GM12878 (cell line): Measurements from ENCODE around the gene SLC44A3. TPM values are rescaled to one million over a fixed set of nuclear protein-coding genes. Genes with fewer than 3 reads are reported as not detected.

Experiments
- ATAC-seq: fragments of 200-7000 bp; cut with Tn5 transposase; 3 replicates; pipeline ENCODE4 v1.9.1; 2020; ENCODE audit warnings: mild to moderate bottlenecking, moderate library complexity
- BruUV-seq: library from RNA; stranded (reverse); fragments of 400-500 nt; replicated peaks from 2 replicates; lab custom pipeline; 2021; lab: Mats Ljungman, UMichigan
- CTCF ChIA-PET: fragments of 300-600 bp; sonication (Branson Sonifier 250); formaldehyde crosslinking; extraction: SDS; loops from one replicate; lab custom pipeline; 2021; ENCODE audit warnings: inconsistent platforms; lab: Yijun Ruan, JAX
- POLR2A ChIA-PET: fragments of 350-600 bp; formaldehyde crosslinking; extraction: SDS; loops from one replicate; lab custom pipeline; 2021; ENCODE audit warnings: inconsistent platforms; lab: Charles Lee
- RAD21 ChIA-PET: fragments of 300-600 bp; sonication (Branson Sonifier 250); formaldehyde crosslinking; loops from one replicate; lab custom pipeline; 2023; ENCODE audit warnings: antibody characterized with exemption; ENCODE audit not compliant: unreplicated experiment; lab: Charles Lee
- SMC1A ChIA-PET: fragments of 300-600 bp; sonication (Branson Sonifier 250); formaldehyde crosslinking; loops from one replicate; lab custom pipeline; 2023; ENCODE audit not compliant: unreplicated experiment, uncharacterized antibody; lab: Charles Lee
- DNase-seq: peaks from one replicate; pipeline ENCODE4 v3.0.0-alpha.2; 2011; ENCODE audit warnings: low read depth, low spot score
- FAIRE-seq: peaks from 3 replicates; lab custom pipeline; 2011; peaks lifted over from hg19 to GRCh38; lab: Jason Lieb, UNC
- H2AFZ ChIP-seq: 2 replicates; pipeline ENCODE4 v1.6.0; 2011; ENCODE audit warnings: low read depth, low read length, control low read depth; ENCODE audit not compliant: control insufficient read depth
- H3K27ac ChIP-seq: 2 replicates; pipeline ENCODE4 v1.5.1; 2011; ENCODE audit warnings: control low read depth; ENCODE audit not compliant: control insufficient read depth, insufficient read depth
- H3K27me3 ChIP-seq, 2 experiments: replicated peaks in 1 of 2; 2 replicates each; pipeline versions ENCODE4 v1.6.0 to v1.6.1; 2011; ENCODE audit warnings: low read length in 1 of 2; ENCODE audit not compliant: control insufficient read depth in 2 of 2, insufficient read depth in 2 of 2
- H3K36me3 ChIP-seq, 2 experiments: 2 replicates each; pipeline ENCODE4 v1.5.1; 2011; ENCODE audit warnings: low read length in 1 of 2; ENCODE audit not compliant: control insufficient read depth in 2 of 2, insufficient read depth in 2 of 2
- H3K4me1 ChIP-seq: 2 replicates; pipeline ENCODE4 v1.6.1; 2011; ENCODE audit warnings: mild to moderate bottlenecking, low read length, moderate library complexity, mixed read lengths; ENCODE audit not compliant: control insufficient read depth, insufficient read depth
- H3K4me2 ChIP-seq: 2 replicates; pipeline ENCODE4 v1.6.0; 2011; ENCODE audit warnings: control low read depth; ENCODE audit not compliant: control insufficient read depth, insufficient read depth
- H3K4me3 ChIP-seq: fragments of 200-600 bp; sonication (generic); 2 replicates; pipeline ENCODE4 v1.5.1; 2016
- H3K79me2 ChIP-seq: 2 replicates; pipeline ENCODE4 v1.6.0; 2011; ENCODE audit warnings: low read length; ENCODE audit not compliant: control insufficient read depth, insufficient read depth
- H3K9ac ChIP-seq: 2 replicates; pipeline ENCODE4 v1.8.0; 2011; ENCODE audit warnings: low read length, control low read depth, mixed read lengths; ENCODE audit not compliant: control insufficient read depth, insufficient read depth
- H3K9me3 ChIP-seq: replicated peaks from 3 replicates; pipeline ENCODE4 v1.5.1; 2011; ENCODE audit warnings: mild to moderate bottlenecking, low read length; ENCODE audit not compliant: control insufficient read depth, insufficient read depth
- H4K20me1 ChIP-seq: 2 replicates; pipeline ENCODE4 v1.6.0; 2011; ENCODE audit not compliant: control insufficient read depth, insufficient read depth
- DPF2 ChIP-seq: fragments of 450-650 bp; IDR thresholded peaks from 2 replicates; pipeline ENCODE4 v1.6.1; 2017; ENCODE audit warnings: mild to moderate bottlenecking
- JUND ChIP-seq: IDR thresholded peaks from 2 replicates; pipeline ENCODE4 v1.6.1; 2012; ENCODE audit warnings: low read depth, mild to moderate bottlenecking, low read length, improper control_type of control experiment, moderate library complexity
- NFXL1 ChIP-seq: fragments of 450-650 bp; IDR thresholded peaks from 2 replicates; pipeline ENCODE4 v1.6.1; 2017; ENCODE audit warnings: antibody characterized with exemption, mild to moderate bottlenecking, borderline replicate concordance
- NRF1 ChIP-seq: conservative IDR thresholded peaks from 2 replicates; pipeline ENCODE4 v1.6.1; 2011; ENCODE audit warnings: mild to moderate bottlenecking, low read depth, low read length, improper control_type of control experiment
- PAX8 ChIP-seq: fragments of 450-650 bp; IDR thresholded peaks from 2 replicates; pipeline ENCODE4 v1.6.1; 2017; ENCODE audit warnings: mild to moderate bottlenecking, moderate library complexity
- POLR2AphosphoS5 ChIP-seq: IDR thresholded peaks from 2 replicates; pipeline ENCODE4 v1.6.1; 2011; ENCODE audit warnings: mild to moderate bottlenecking, low read length, inconsistent platforms
- RUNX3 ChIP-seq: IDR thresholded peaks from 2 replicates; pipeline ENCODE4 v1.6.1; 2012; ENCODE audit warnings: low read length, inconsistent platforms
- SIN3A ChIP-seq: IDR thresholded peaks from 2 replicates; pipeline ENCODE4 v1.6.1; 2012; ENCODE audit warnings: low read depth, low read length, improper control_type of control experiment
- SMC3 ChIP-seq: IDR thresholded peaks from 2 replicates; pipeline ENCODE4 v1.6.1; 2011; ENCODE audit warnings: low read length, improper control_type of control experiment, borderline replicate concordance
- ZZZ3 ChIP-seq: IDR thresholded peaks from 2 replicates; pipeline ENCODE4 v1.6.1; 2011; ENCODE audit warnings: low read depth; ENCODE audit not compliant: control insufficient read depth, insufficient read length
- WGBS: methylation state at CpG from one replicate; pipeline ENCODE4 v1.1.6; 2016; ENCODE audit warnings: low lambda C conversion rate; ENCODE audit not compliant: insufficient replicate concordance, insufficient coverage; ENCODE audit errors: missing lambda C conversion rate; 5-methylcytosine and 5-hydroxymethylcytosine counted together
- in situ Hi-C: fragments of 300-500 bp; cut with MboI; formaldehyde crosslinking; loops from 9 replicates; pipeline ENCODE4 v1.14.3; 2018; ENCODE audit warnings: mixed read lengths
- intact Hi-C: fragments of 100-400 bp; cut with micrococcal nuclease; formaldehyde crosslinking; loops from one replicate; pipeline ENCODE4 v1.14.2; 2022; ENCODE audit not compliant: unreplicated experiment
- polyA plus RNA-seq, 11 experiments: library from polyadenylated mRNA; depleted of rRNA in 4 of 11; unstranded in 6 of 11; stranded (reverse) in 5 of 11; fragments of >200 nt; fragmentation: Nextera tagmentation in 4 of 11; fragmentation: Illumina TruSeq in 1 of 11; extraction: Ambion mirVana in 4 of 11; extraction: Trizol in 1 of 11; gene quantifications; 1 replicate in 1 of 11; 2 replicates in 10 of 11; pipeline versions ENCODE4 v1.2.1 to v1.2.3, GENCODE V29; 2011 to 2016; ENCODE audit warnings: inconsistent platforms in 2 of 11, missing spikeins in 2 of 11, low read depth in 1 of 11
- total RNA-seq, 4 experiments: library from RNA; depleted of rRNA in 3 of 4; stranded (reverse); fragments of >200 nt in 3 of 4; fragmentation: Illumina TruSeq in 1 of 4; extraction: Trizol in 1 of 4; gene quantifications; 2 replicates each; pipeline versions ENCODE4 v1.2.1 to v1.2.3, GENCODE V29; 2013 to 2021
- TF ChIP-seq, protein P1 (sequence below): fragments of 450-650 bp; IDR thresholded peaks from 2 replicates; pipeline ENCODE4 v1.6.1; 2017; ENCODE audit warnings: borderline replicate concordance
- TF ChIP-seq, protein P2 (sequence below): fragments of 450-650 bp; IDR thresholded peaks from 2 replicates; pipeline ENCODE4 v1.6.1; 2017; ENCODE audit warnings: antibody characterized with exemption, mild to moderate bottlenecking, moderate library complexity
- TF ChIP-seq, protein P3 (sequence below): IDR thresholded peaks from 2 replicates; pipeline ENCODE4 v1.6.1; 2011; ENCODE audit warnings: low read depth, mild to moderate bottlenecking, low read length, moderate library complexity, borderline replicate concordance; ENCODE audit errors: extremely low read depth

SLC44A3 gene
- total and polyA plus RNA-seq, 10 of the 15 experiments (the other 5 are each of a cell fraction or from before 2014, with no cell fraction given): not detected

DNA sequence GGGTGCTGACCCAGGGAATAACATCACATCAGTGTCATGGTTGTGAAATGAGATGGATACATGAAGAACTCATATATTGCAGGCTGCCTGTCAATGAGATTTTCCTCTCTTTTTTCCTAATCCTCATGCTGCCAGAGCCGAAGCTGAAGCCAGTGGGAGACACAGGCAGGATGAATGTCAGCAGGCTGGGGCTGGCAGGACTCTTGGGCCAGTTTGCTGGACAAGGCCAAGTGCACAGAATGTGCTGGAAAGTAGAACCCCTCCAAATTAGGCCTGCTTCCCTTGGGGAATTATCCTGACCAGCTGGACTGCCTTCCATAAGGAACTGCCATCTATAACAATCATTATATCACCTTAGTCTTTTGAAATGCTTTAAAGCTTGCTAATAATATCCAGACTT lies 31.4 kb downstream of the SLC44A3 start:
- in situ Hi-C loops: loop anchor here (5.0 kb wide), 1 partner anchor 191 kb away; no protein-coding TSS in a partner anchor
- CTCF ChIA-PET: interaction anchor here (1.5 to 5.4 kb wide), 4 partner anchors 8 to 193 kb away, joined by 4 to 120 read pairs (median 8); no protein-coding TSS in a partner anchor

DNA sequence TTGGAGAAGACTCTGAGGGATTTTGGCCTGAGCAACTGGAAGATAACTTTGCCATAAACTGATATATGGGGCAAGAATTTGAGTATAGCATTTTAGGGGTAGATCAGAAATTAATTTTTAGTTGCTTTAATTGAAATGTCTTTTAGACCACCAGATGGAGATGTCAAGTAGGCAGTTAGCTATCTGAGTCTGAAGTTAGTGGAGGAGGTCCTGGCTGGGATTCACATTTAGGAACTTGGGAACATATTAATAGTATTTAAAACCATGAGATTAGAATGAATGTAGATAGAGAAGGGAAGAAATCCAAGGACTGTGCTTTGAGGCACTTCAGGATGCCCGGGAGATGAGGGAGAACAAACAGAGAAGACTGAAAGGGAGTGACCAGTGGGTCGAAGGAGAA lies 32.6 kb downstream of the SLC44A3 start:
- 0% methylated on average over 2 of the region's 2 CpGs for WGBS
- no peak for DNase-seq
- Histone ChIP-seq H3K9ac (no peak overlapping the region), H3K4me3 (no peak overlapping the region), H3K27me3 (no peaks in the 10 kb centered on the region; a peak in 1 of 4 replicates), H3K4me2 (no peak overlapping the region), H4K20me1 (no peaks in the 10 kb centered on the region), H3K79me2 (no peaks in the 10 kb centered on the region), H3K27ac (no peak overlapping the region), H2AFZ (no peak overlapping the region), H3K4me1 (no peaks in the 10 kb centered on the region), H3K9me3 (no peaks in the 10 kb centered on the region), H3K36me3 (no peaks in the 10 kb centered on the region)
- intact Hi-C loops: loop anchor here (10.0 kb wide), 1 partner anchor 382 kb away; the partner anchor contains the start of gene RWDD3
- CTCF ChIA-PET: interaction anchor here (2.2 to 6.6 kb wide), 4 partner anchors 12 to 196 kb away, joined by 18 to 120 read pairs (median 67); no protein-coding TSS in a partner anchor
- BruUV-seq: no TSS peak
- FAIRE-seq: no peak
- RAD21 ChIA-PET: interaction anchor here (1.2 to 1.9 kb wide), 2 partner anchors 189 to 190 kb away, joined by 5 to 9 read pairs; no protein-coding TSS in a partner anchor
- POLR2A ChIA-PET: no interaction called here
- SMC1A ChIA-PET: interaction anchor here (5.5 kb wide), 1 partner anchor 188 kb away, joined by 52 read pairs; no protein-coding TSS in a partner anchor
- in situ Hi-C loops: loop anchor here (5.0 kb wide), 1 partner anchor 190 kb away; no protein-coding TSS in a partner anchor
- ATAC-seq: no peak
- TF ChIP-seq JUND: no peak
- no peak for TF ChIP-seq POLR2AphosphoS5
- no peak for TF ChIP-seq SMC3
- TF ChIP-seq NRF1: no peak
- TF ChIP-seq SIN3A: no peak
- no peak for TF ChIP-seq ZZZ3
- no peak for TF ChIP-seq PAX8
- TF ChIP-seq, protein P1, sequence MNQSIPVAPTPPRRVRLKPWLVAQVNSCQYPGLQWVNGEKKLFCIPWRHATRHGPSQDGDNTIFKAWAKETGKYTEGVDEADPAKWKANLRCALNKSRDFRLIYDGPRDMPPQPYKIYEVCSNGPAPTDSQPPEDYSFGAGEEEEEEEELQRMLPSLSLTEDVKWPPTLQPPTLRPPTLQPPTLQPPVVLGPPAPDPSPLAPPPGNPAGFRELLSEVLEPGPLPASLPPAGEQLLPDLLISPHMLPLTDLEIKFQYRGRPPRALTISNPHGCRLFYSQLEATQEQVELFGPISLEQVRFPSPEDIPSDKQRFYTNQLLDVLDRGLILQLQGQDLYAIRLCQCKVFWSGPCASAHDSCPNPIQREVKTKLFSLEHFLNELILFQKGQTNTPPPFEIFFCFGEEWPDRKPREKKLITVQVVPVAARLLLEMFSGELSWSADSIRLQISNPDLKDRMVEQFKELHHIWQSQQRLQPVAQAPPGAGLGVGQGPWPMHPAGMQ: no peak
- no peak for TF ChIP-seq NFXL1
- TF ChIP-seq, protein P2, sequence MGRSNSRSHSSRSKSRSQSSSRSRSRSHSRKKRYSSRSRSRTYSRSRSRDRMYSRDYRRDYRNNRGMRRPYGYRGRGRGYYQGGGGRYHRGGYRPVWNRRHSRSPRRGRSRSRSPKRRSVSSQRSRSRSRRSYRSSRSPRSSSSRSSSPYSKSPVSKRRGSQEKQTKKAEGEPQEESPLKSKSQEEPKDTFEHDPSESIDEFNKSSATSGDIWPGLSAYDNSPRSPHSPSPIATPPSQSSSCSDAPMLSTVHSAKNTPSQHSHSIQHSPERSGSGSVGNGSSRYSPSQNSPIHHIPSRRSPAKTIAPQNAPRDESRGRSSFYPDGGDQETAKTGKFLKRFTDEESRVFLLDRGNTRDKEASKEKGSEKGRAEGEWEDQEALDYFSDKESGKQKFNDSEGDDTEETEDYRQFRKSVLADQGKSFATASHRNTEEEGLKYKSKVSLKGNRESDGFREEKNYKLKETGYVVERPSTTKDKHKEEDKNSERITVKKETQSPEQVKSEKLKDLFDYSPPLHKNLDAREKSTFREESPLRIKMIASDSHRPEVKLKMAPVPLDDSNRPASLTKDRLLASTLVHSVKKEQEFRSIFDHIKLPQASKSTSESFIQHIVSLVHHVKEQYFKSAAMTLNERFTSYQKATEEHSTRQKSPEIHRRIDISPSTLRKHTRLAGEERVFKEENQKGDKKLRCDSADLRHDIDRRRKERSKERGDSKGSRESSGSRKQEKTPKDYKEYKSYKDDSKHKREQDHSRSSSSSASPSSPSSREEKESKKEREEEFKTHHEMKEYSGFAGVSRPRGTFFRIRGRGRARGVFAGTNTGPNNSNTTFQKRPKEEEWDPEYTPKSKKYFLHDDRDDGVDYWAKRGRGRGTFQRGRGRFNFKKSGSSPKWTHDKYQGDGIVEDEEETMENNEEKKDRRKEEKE: no peak

More for the DNA sequence above, 31.4 kb downstream of the SLC44A3 start:
- H3K36me3 ChIP-seq: no peaks in the 10 kb centered on the region
- 0% methylated on average over 1 of the region's 1 CpG for WGBS
- no peak overlapping the region for H3K27ac ChIP-seq
- no peak overlapping the region for H3K4me3 ChIP-seq
- no peaks in the 10 kb centered on the region for H4K20me1 ChIP-seq
- H3K4me1 ChIP-seq: no peaks in the 10 kb centered on the region
- H2AFZ ChIP-seq: no peak overlapping the region
- SMC1A ChIA-PET: no interaction called here
- no peaks in the 10 kb centered on the region for H3K79me2 ChIP-seq
- no peak overlapping the region for H3K9ac ChIP-seq
- ATAC-seq (no peak), FAIRE-seq (no peak)
- H3K4me2 ChIP-seq: no peak overlapping the region
- no TSS peak for BruUV-seq
- no peaks in the 10 kb centered on the region; a peak in 1 of 4 replicates for H3K27me3 ChIP-seq
- intact Hi-C loops: loop anchor here (10.0 kb wide), 1 partner anchor 383 kb away; the partner anchor contains the start of gene RWDD3
- TF ChIP-seq DPF2 (no peak), RUNX3 (no peak), ZZZ3 (no peak)
- TF ChIP-seq, protein P3, sequence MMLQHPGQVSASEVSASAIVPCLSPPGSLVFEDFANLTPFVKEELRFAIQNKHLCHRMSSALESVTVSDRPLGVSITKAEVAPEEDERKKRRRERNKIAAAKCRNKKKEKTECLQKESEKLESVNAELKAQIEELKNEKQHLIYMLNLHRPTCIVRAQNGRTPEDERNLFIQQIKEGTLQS: no peak
- TF ChIP-seq, all 136 proteins: peak for 0
- ChIA-PET RAD21 (interaction anchor here (1.2 to 1.9 kb wide), 2 partner anchors 190 to 192 kb away, joined by 5 to 9 read pairs; no protein-coding TSS in a partner anchor), POLR2A (no interaction called here)
- no peaks in the 10 kb centered on the region for H3K9me3 ChIP-seq
- DNase-seq: no peak
